Loucy (cell line): ENCODE data around the gene MGAT5.

Source experiments
- EZH2phosphoT487 ChIP-seq: fragments of 200-600 bp; IDR thresholded peaks from 2 replicates; pipeline ENCODE4 v1.6.1; 2018; ENCODE audit warnings: antibody characterized with exemption, mild to moderate bottlenecking, moderate library complexity, borderline replicate concordance
- TF ChIP-seq, protein P1 (sequence below): fragments of 200-600 bp; sonication (generic); conservative IDR thresholded peaks from 2 replicates; pipeline ENCODE4 v1.5.1; 2014; ENCODE audit warnings: mild to moderate bottlenecking, antibody characterized with exemption, low read length

DNA sequence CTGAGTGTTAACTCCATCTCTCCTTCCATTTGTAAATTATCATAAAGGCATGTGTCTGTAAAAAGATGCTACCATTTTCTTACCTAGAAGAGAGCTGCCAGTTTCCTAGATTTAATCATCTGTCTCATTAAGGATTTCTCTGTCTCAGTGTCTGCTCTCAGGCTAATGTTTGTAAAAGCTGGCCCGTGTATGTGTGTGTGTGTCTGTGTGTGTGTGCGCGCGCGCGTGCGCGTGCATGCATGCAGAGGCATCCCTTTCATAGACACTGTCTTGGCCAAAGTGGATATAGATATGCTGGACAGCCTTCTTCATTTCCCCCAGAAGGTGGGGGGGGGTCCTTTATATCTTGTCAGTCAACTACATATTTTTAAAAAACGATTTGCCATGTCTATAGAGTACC is 18.9 kb downstream of the MGAT5 start:
- TF ChIP-seq, protein P1, sequence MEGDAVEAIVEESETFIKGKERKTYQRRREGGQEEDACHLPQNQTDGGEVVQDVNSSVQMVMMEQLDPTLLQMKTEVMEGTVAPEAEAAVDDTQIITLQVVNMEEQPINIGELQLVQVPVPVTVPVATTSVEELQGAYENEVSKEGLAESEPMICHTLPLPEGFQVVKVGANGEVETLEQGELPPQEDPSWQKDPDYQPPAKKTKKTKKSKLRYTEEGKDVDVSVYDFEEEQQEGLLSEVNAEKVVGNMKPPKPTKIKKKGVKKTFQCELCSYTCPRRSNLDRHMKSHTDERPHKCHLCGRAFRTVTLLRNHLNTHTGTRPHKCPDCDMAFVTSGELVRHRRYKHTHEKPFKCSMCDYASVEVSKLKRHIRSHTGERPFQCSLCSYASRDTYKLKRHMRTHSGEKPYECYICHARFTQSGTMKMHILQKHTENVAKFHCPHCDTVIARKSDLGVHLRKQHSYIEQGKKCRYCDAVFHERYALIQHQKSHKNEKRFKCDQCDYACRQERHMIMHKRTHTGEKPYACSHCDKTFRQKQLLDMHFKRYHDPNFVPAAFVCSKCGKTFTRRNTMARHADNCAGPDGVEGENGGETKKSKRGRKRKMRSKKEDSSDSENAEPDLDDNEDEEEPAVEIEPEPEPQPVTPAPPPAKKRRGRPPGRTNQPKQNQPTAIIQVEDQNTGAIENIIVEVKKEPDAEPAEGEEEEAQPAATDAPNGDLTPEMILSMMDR = no peak
- no peak for TF ChIP-seq EZH2phosphoT487
